Neuronal stem cell (in vitro differentiated cells): ENCODE results near the gene PRKCE.

ENCODE experiments used
- DNase-seq: peaks from one replicate; pipeline ENCODE4 v3.0.0-alpha.2; 2013; ENCODE audit warnings: low spot score
- H2AFZ ChIP-seq: one replicate; pipeline ENCODE4 v1.6.1; 2013; ENCODE audit warnings: mild to moderate bottlenecking, low read length, inconsistent platforms
- H2AK5ac ChIP-seq: 2 replicates; pipeline ENCODE4 v1.6.1; 2013; ENCODE audit warnings: low read depth, mild to moderate bottlenecking, inconsistent platforms, low read length, moderate library complexity, mixed read lengths
- H2BK120ac ChIP-seq: 2 replicates; pipeline ENCODE4 v1.6.1; 2013; ENCODE audit warnings: low read depth, mild to moderate bottlenecking, inconsistent platforms, low read length, moderate library complexity, mixed read lengths
- H2BK12ac ChIP-seq: one replicate; pipeline ENCODE4 v1.6.1; 2013; ENCODE audit warnings: low read length, inconsistent platforms
- H2BK15ac ChIP-seq: 2 replicates; pipeline ENCODE4 v1.6.1; 2013; ENCODE audit warnings: mild to moderate bottlenecking, low read length, inconsistent platforms, mixed read lengths
- H2BK5ac ChIP-seq: one replicate; pipeline ENCODE4 v1.6.1; 2013; ENCODE audit warnings: inconsistent platforms, mild to moderate bottlenecking, low read length, moderate library complexity
- H3K14ac ChIP-seq: one replicate; pipeline ENCODE4 v1.6.1; 2013; ENCODE audit warnings: low read length, inconsistent platforms
- H3K18ac ChIP-seq: 2 replicates; pipeline ENCODE4 v1.6.1; 2013; ENCODE audit warnings: low read length, inconsistent platforms
- H3K23ac ChIP-seq: 2 replicates; pipeline ENCODE4 v1.6.1; 2013; ENCODE audit warnings: low read depth, mild to moderate bottlenecking, mixed read lengths, low read length, inconsistent platforms; ENCODE audit not compliant: poor library complexity
- H3K27ac ChIP-seq: replicated peaks from 3 replicates; pipeline ENCODE4 v1.5.1; 2013; ENCODE audit warnings: low read length, inconsistent platforms
- H3K27me3 ChIP-seq, 3 experiments: 2 replicates each; pipeline ENCODE4 v1.6.1; 2013; ENCODE audit warnings: low read length in 3 of 3, mild to moderate bottlenecking in 2 of 3, inconsistent platforms in 1 of 3, low read depth in 1 of 3, mixed read lengths in 1 of 3, moderate library complexity in 1 of 3; ENCODE audit not compliant: control insufficient read depth in 3 of 3, insufficient read depth in 3 of 3
- H3K36me3 ChIP-seq, 2 donors: replicated peaks in 1 of 2; 2 replicates each; pipeline ENCODE4 v1.6.1; 2013; ENCODE audit warnings: low read length in 2 of 2; ENCODE audit not compliant: control insufficient read depth in 2 of 2, insufficient read depth in 2 of 2
- H3K4ac ChIP-seq: 2 replicates; pipeline ENCODE4 v1.6.1; 2013; ENCODE audit warnings: inconsistent platforms, mild to moderate bottlenecking, low read length, moderate library complexity
- H3K4me1 ChIP-seq, 2 donors: 1 replicate in 1 of 2; 2 replicates in 1 of 2; pipeline ENCODE4 v1.6.1; 2013; ENCODE audit warnings: low read length in 2 of 2, low read depth in 1 of 2; ENCODE audit not compliant: control insufficient read depth in 2 of 2, insufficient read depth in 1 of 2
- H3K4me2 ChIP-seq: one replicate; pipeline ENCODE4 v1.6.1; 2013; ENCODE audit warnings: mild to moderate bottlenecking, low read length, inconsistent platforms; ENCODE audit not compliant: insufficient read depth, poor library complexity, severe bottlenecking
- H3K4me3 ChIP-seq, 2 donors: 2 replicates each; pipeline ENCODE4 v1.5.1; 2013; ENCODE audit warnings: low read length in 2 of 2, mild to moderate bottlenecking in 2 of 2, inconsistent platforms in 1 of 2, moderate library complexity in 1 of 2
- H3K79me1 ChIP-seq: one replicate; pipeline ENCODE4 v1.6.1; 2013; ENCODE audit warnings: low read depth, mild to moderate bottlenecking, inconsistent platforms, low read length, moderate library complexity
- H3K9ac ChIP-seq: one replicate; pipeline ENCODE4 v1.6.1; 2013; ENCODE audit warnings: mild to moderate bottlenecking, low read depth, low read length, inconsistent platforms; ENCODE audit not compliant: poor library complexity
- H3K9me3 ChIP-seq, 2 donors: replicated peaks in 1 of 2; 2 replicates each; pipeline versions ENCODE3 to v1.6.1; 2013; ENCODE audit warnings: low read length in 2 of 2, mild to moderate bottlenecking in 2 of 2, inconsistent platforms in 1 of 2, low read depth in 1 of 2, mixed read lengths in 1 of 2, moderate library complexity in 1 of 2; ENCODE audit not compliant: control insufficient read depth in 2 of 2, insufficient read depth in 1 of 2
- H4K8ac ChIP-seq: one replicate; pipeline ENCODE4 v1.6.1; 2013; ENCODE audit warnings: low read depth, mild to moderate bottlenecking, inconsistent platforms, low read length, moderate library complexity
- H4K91ac ChIP-seq: one replicate; pipeline ENCODE4 v1.6.1; 2013; ENCODE audit warnings: low read length, low read depth, mild to moderate bottlenecking, inconsistent platforms; ENCODE audit not compliant: poor library complexity
- WGBS, 2 donors: extraction: QIAGEN DNeasy Blood & Tissue Kit; methylation state at CpG; one replicate each; pipeline ENCODE4 v1.1.7; 2013; ENCODE audit warnings: missing lambda C conversion rate in 2 of 2, mixed read lengths in 1 of 2; ENCODE audit not compliant: insufficient read length in 2 of 2, insufficient replicate concordance in 1 of 2; ENCODE audit errors: extremely low coverage in 2 of 2; 5-methylcytosine and 5-hydroxymethylcytosine counted together

PRKCE gene

GRCh38 chr2:45774688-45775244 lies 123.3 kb downstream of the PRKCE start:
- no peak overlapping the region for H4K8ac ChIP-seq
- DNase-seq: no peak
- peaks cover 0 to 1% of the 10 kb centered on the region in 2 donors for H3K9me3 ChIP-seq
- no peak overlapping the region for H3K4me2 ChIP-seq
- no peak overlapping the region for H2BK120ac ChIP-seq
- no peak overlapping the region for H3K14ac ChIP-seq
- H3K27ac ChIP-seq: no peak overlapping the region
- no peak overlapping the region for H3K4me3 ChIP-seq
- H3K36me3 ChIP-seq: no peaks in the 10 kb centered on the region
- no peak overlapping the region for H3K9ac ChIP-seq
- no peaks in the 10 kb centered on the region for H3K79me1 ChIP-seq
- WGBS, 2 donors: no CpG with 5 or more reads among the region's 10 CpGs
- H4K91ac ChIP-seq: no peak overlapping the region
- H2BK12ac ChIP-seq: no peak overlapping the region
- peaks cover 15 to 18% of the 10 kb centered on the region in 2 donors for H3K4me1 ChIP-seq
- no peak overlapping the region for H3K23ac ChIP-seq
- H2AFZ ChIP-seq: no peak overlapping the region
- H3K4ac ChIP-seq: no peak overlapping the region
- no peak overlapping the region for H2AK5ac ChIP-seq
- H2BK15ac ChIP-seq: no peak overlapping the region
- no peaks in the 10 kb centered on the region for H3K27me3 ChIP-seq
- H3K18ac ChIP-seq: no peak overlapping the region
- H2BK5ac ChIP-seq: no peak overlapping the region

GRCh38 chr2:45776160-45776955 lies 124.9 kb downstream of the PRKCE start:
- Histone ChIP-seq H3K4me2 (no peak overlapping the region), H3K23ac (no peak overlapping the region), H2BK5ac (no peak overlapping the region), H3K27ac (no peak overlapping the region), H4K8ac (no peak overlapping the region), H3K36me3 (no peaks in the 10 kb centered on the region), H3K27me3 (no peaks in the 10 kb centered on the region), H4K91ac (no peak overlapping the region), H3K9me3 (peaks cover 0 to 1% of the 10 kb centered on the region in 2 donors), H2BK12ac (no peak overlapping the region), H3K79me1 (no peaks in the 10 kb centered on the region), H3K4me3 (no peak overlapping the region), H2BK15ac (no peak overlapping the region), H3K14ac (no peak overlapping the region), H3K9ac (no peak overlapping the region), H3K4ac (no peak overlapping the region), H3K4me1 (peaks cover 6 to 9% of the 10 kb centered on the region in 2 donors), H3K18ac (no peak overlapping the region), H2AFZ (no peak overlapping the region), H2BK120ac (no peak overlapping the region), H2AK5ac (no peak overlapping the region)
- no CpG with 5 or more reads among the region's 7 CpGs for WGBS, 2 donors
- DNase-seq: no peak

- no peak overlapping the region for H3K4me2 ChIP-seq
- H4K8ac ChIP-seq: no peak overlapping the region
- peaks cover 0 to 1% of the 10 kb centered on the region in 2 donors for H3K9me3 ChIP-seq
- H3K4me1 ChIP-seq: peaks cover 4 to 10% of the 10 kb centered on the region in 2 donors
- no peaks in the 10 kb centered on the region for H3K36me3 ChIP-seq
- DNase-seq: no peak
- H2BK15ac ChIP-seq: no peak overlapping the region
- H2AK5ac ChIP-seq: no peak overlapping the region
- H2BK12ac ChIP-seq: no peak overlapping the region
- no peak overlapping the region for H4K91ac ChIP-seq
- whole genome bisulfite sequencing, 2 donors: no CpG with 5 or more reads among the region's 10 CpGs
- no peak overlapping the region for H2BK120ac ChIP-seq
- H3K18ac ChIP-seq: no peak overlapping the region
- H3K9ac ChIP-seq: no peak overlapping the region
- H3K79me1 ChIP-seq: no peaks in the 10 kb centered on the region
- no peak overlapping the region for H3K4me3 ChIP-seq
- no peak overlapping the region for H3K14ac ChIP-seq
- no peak overlapping the region for H3K27ac ChIP-seq
- no peaks in the 10 kb centered on the region for H3K27me3 ChIP-seq
- no peak overlapping the region for H2BK5ac ChIP-seq
- H3K23ac ChIP-seq: no peak overlapping the region
- no peak overlapping the region for H3K4ac ChIP-seq
- no peak overlapping the region for H2AFZ ChIP-seq
Measured at GRCh38 chr2:45777996-45778719, 126.7 kb downstream of the PRKCE start.

- no peak overlapping the region for H2AK5ac ChIP-seq
- H3K27me3 ChIP-seq: no peaks in the 10 kb centered on the region
- no peaks in the 10 kb centered on the region for H3K36me3 ChIP-seq
- H3K4ac ChIP-seq: no peak overlapping the region
- DNase-seq: no peak
- H2AFZ ChIP-seq: no peak overlapping the region
- H3K27ac ChIP-seq: no peak overlapping the region
- H3K9me3 ChIP-seq: peaks cover 0 to 1% of the 10 kb centered on the region in 2 donors
- WGBS, 2 donors: no CpG with 5 or more reads among the region's 11 CpGs
- H2BK15ac ChIP-seq: no peak overlapping the region
- H3K23ac ChIP-seq: no peak overlapping the region
- H2BK120ac ChIP-seq: no peak overlapping the region
- no peak overlapping the region for H2BK5ac ChIP-seq
- no peak overlapping the region for H4K91ac ChIP-seq
- H2BK12ac ChIP-seq: no peak overlapping the region
- no peak overlapping the region for H3K9ac ChIP-seq
- H3K4me1 ChIP-seq: peaks cover 5 to 12% of the 10 kb centered on the region in 2 donors
- H4K8ac ChIP-seq: no peak overlapping the region
- H3K4me3 ChIP-seq: no peak overlapping the region
- no peak overlapping the region for H3K18ac ChIP-seq
- H3K4me2 ChIP-seq: no peak overlapping the region
- no peak overlapping the region for H3K14ac ChIP-seq
- no peaks in the 10 kb centered on the region for H3K79me1 ChIP-seq
Measured at GRCh38 chr2:45778720-45779171, 127.3 kb downstream of the PRKCE start.
